22Rv1 (cell line): ENCODE measurements around the gene CERS5.
"Not testable (repeated sequence)": the region's sequence is repeated elsewhere in the genome, so short reads cannot be mapped to it uniquely, and the experiment has no call there.

Experiments
- H3K27ac ChIP-seq: fragments of 450-650 bp; 2 replicates; pipeline ENCODE4 v1.5.1; 2017
- CTCF ChIP-seq: fragments of 450-650 bp; IDR thresholded peaks from 2 replicates; pipeline ENCODE4 v1.5.1; 2017; ENCODE audit warnings: mild to moderate bottlenecking
- ZFX ChIP-seq: fragments of 450-650 bp; IDR thresholded peaks from 2 replicates; pipeline ENCODE4 v1.6.1; 2017; ENCODE audit warnings: antibody characterized with exemption, borderline replicate concordance

The CERS5 gene

GRCh38 chr12:50157259-50157658, 9.9 kb downstream of the CERS5 start:
- H3K27ac ChIP-seq = no peak overlapping the region
- TF ChIP-seq ZFX (no peak), CTCF (no peak)

DNA sequence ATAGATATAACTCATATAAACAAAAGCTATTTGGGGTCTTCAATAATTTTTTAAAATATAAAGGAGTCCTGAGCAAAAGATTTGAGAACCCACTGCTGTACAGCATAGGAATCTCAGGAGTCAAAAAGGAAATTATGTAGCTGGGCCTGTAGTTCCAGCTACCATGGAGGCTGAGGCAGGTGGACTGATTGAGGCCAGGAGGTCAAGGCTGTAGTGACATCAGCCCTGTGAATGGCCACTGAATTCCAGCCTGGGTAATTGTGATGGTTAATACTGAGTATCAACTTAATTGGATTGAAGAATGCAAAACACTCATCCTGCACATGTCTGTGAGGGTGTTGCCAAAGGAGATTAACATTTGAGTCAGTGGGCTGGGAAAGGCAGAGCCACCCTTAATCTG, 10.5 kb downstream of the CERS5 start:
- H3K27ac ChIP-seq = no peak overlapping the region
- no peak for TF ChIP-seq ZFX
- no peak for TF ChIP-seq CTCF

GRCh38 chr12:50154947-50155346, 12.2 kb downstream of the CERS5 start:
- not testable (repeated sequence) for H3K27ac ChIP-seq

- H3K27ac ChIP-seq = no peak overlapping the region
- TF ChIP-seq CTCF (no peak), ZFX (no peak)
These were observed 16.0 kb downstream of the CERS5 start for GRCh38 chr12:50151047-50151687.

- H3K27ac ChIP-seq = no peak overlapping the region
- TF ChIP-seq CTCF (no peak), ZFX (no peak)
These were observed 17.9 kb downstream of the CERS5 start for GRCh38 chr12:50149311-50149710.

DNA sequence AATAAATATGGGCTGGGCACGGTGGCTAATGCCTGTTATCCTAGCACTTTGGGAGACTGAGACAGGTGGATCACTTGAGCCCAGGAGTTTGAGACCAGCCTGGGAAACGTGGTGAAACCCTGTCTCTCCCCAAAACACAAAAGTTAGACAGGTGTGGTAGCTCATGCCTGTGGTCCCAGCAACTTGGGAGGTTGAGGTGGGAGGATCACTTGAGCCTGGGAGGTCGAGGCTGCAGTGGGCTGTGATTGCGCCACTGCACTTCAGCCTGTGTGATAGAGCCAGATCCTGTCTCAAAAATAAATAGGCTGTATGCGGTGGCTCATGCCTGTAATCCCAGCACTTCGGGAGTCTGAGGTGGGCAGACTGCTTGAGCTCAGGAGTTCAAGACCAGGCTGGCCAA, 19.2 kb downstream of the CERS5 start:
- H3K27ac ChIP-seq = not testable (repeated sequence)

- H3K27ac ChIP-seq = no peak overlapping the region
- TF ChIP-seq CTCF (no peak), ZFX (no peak)
These were observed 19.9 kb downstream of the CERS5 start for GRCh38 chr12:50147281-50147680.

DNA sequence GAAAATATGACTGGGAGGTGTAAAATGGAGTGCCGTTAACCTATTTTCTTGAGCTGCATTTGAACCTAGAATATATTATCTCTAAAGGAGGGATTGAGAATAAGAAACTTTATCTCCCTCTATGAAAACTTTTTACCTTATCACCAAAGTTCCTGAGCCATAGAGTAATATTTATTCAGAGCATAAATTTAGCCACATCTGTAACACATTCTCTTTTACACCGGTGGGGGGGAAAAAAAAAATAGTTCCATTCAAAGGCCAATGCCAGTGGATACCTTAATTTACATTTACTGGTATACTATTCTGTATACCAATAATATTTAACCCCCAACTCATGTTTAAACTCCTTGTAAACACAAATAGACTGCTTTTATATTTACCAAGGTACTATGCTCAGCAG, 21.7 kb downstream of the CERS5 start:
- TF ChIP-seq ZFX = no peak
- no peak for TF ChIP-seq CTCF
- no peak overlapping the region for H3K27ac ChIP-seq

GRCh38 chr12:50142993-50143392, 24.2 kb downstream of the CERS5 start:
- no peak overlapping the region for H3K27ac ChIP-seq
- TF ChIP-seq CTCF = no peak
- no peak for TF ChIP-seq ZFX
